G401.6 (cell line): ENCODE data around the gene INPP5B.
"Not testable (repeated sequence)": the region's sequence is repeated elsewhere in the genome, so short reads cannot be mapped to it uniquely, and the experiment has no call there.

Source experiments
- FAIRE-seq: peaks from 2 replicates; lab custom pipeline; 2012; peaks lifted over from hg19 to GRCh38; lab: Jason Lieb, UNC

The INPP5B gene

GRCh38 chr1:37947364-37947763, 511 bp upstream of the INPP5B start:
- FAIRE-seq = no peak

- no peak for FAIRE-seq
These were observed 830 bp downstream of the INPP5B start for GRCh38 chr1:37945743-37946702.

DNA sequence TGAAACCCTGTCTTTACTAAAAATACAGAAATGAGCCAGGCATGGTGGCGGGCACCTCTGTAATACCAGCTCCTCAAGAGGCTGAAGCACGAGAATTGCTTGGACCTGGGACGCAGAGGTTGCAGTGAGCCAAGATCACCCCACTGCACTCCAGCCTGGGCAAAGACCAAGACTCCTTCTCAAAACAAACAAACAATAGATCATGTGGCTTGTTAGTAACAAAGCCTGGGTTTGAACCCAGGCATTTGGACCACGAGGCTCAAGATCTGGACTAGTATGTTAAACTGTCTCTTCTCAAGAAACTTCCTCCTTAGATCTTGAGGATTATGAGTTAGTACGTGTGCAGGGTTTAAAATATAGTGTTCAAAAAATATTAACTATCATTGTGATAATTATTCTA, 1.6 kb downstream of the INPP5B start:
- no peak for FAIRE-seq

- peak; percentile 81 for FAIRE-seq
These were observed 2.0 kb downstream of the INPP5B start for GRCh38 chr1:37944816-37945215.

DNA sequence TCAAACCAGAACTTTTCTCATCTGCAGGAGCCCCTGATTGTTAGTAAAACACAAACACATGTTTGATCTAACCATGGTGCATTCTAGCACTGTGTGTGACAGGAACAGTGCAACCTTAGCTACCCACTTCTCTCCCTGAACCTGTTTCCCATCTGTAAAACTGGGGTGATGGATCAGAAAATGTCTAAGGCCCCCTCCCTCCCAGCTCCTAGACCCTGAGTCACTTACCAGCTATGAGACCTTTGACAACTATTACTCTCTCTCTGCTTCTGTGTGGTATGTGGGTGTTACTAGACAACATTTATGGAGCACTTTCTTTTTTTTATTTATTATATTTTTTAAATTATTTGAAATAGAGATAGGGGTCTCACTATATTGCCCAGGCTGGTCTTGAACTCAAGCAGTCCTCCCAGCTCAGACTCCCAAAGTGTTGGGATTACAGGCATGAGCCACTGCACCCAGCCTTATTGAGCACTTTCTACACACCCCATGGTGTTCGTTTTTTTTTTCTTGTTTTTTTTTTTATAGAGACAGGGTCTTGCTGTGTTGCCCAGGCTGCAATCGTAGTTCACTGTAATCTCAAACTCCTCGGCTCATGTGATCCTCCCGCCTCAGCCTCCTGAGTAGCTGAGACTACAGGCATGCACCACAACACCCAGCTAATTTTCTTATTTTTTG, 2.6 kb downstream of the INPP5B start:
- no peak for FAIRE-seq

- FAIRE-seq = no peak
These were observed 6.4 kb downstream of the INPP5B start for GRCh38 chr1:37940299-37940947.

DNA sequence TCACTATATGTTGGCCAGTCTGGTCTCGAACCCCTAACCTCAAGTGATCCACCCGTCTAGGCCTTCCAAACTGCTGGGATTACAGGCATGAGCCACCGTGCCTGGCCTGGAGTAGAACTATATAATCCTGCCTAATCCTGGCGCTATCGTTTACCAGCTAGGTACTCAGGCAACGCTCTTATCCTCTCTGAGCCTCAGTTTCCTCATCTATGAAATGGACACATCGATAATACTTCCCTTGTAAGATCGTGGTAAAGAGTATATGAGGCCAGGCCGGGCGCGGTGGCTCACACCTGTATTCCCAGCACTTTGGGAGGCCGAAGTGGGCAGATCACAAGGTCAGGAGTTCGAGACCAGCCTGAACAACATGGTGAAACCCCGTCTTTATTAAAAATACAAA, 10.1 kb downstream of the INPP5B start:
- not testable (repeated sequence) for FAIRE-seq

GRCh38 chr1:37932759-37933158, 14.1 kb downstream of the INPP5B start:
- no peak for FAIRE-seq

GRCh38 chr1:37931361-37932158, 15.3 kb downstream of the INPP5B start:
- FAIRE-seq = peak; percentile 97

DNA sequence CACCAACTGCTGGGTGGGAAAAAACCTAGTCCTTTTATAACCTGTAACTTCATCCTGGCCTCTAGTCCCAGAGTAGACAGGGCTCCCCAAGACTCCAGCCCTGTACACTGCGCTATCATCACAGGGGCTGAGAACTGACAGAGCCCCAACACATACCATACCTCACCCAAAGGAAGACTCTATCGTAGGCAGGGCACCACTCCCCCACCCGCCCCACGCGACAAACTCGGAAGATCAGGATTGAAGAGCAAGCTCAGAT, 15.8 kb downstream of the INPP5B start:
- FAIRE-seq = no peak

- FAIRE-seq = no peak
These were observed 16.4 kb downstream of the INPP5B start for GRCh38 chr1:37930246-37931101.

- FAIRE-seq = no peak
These were observed 20.6 kb downstream of the INPP5B start for GRCh38 chr1:37926038-37926924.

GRCh38 chr1:37925316-37925715, 21.5 kb downstream of the INPP5B start:
- FAIRE-seq = no peak

GRCh38 chr1:37923551-37923889, 23.3 kb downstream of the INPP5B start:
- FAIRE-seq = no peak

DNA sequence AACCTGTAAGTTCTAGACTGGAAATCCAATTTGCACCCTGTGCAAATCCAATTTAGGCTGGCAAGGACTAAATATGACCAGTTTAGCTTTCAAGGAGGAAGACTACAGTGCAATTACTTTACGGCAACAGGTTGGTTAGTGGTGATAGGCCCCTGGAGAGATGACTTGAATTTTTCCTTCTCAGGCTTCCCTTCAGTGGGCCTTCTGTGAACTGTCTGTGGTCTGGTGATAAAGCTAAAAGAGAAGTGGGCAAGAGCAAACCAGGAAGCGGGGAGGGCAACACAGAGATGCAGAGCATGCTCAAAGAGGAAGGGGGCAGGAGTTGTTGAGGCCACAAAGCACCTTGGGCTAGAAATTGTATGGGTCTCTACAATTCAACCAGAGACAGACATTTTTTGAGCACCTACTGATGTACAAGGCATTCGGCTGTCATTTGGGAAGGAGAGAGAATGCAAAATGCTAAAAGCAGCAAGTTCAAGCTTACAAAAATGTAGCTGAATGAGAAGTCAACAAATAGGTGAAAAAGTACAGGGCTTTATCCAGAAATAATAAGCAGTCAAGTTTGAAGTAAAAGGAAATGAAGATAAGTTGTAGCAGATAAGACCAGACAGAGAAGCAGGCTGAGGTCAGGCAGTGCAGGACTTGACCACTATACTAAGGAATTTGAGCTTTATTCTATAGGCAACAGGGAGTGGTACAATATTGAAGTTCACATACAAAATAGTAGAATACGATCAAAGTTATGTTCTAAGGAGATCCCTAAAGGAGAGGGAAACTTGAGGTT, 23.9 kb downstream of the INPP5B start:
- no peak for FAIRE-seq

DNA sequence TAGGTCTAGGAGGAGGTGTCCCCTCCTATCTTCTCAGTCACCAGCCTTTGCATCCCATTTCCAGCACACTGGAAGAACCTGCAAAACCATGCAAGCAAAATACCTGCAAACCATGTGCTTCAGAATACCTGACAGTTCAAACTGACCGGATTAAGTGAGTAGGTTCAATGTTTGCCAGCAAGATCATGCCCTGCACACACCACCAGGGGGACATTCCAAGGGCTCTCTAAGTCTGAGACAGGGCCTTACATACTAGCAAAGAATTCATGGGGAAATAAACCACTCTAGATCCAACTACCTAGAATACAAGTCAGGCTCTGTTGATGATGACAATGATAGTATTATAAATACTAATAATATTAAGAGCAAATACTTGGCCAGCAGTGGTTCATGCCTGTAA, 27.6 kb downstream of the INPP5B start:
- no peak for FAIRE-seq

- no peak for FAIRE-seq
These were observed 31.3 kb downstream of the INPP5B start for GRCh38 chr1:37915476-37916093.

DNA sequence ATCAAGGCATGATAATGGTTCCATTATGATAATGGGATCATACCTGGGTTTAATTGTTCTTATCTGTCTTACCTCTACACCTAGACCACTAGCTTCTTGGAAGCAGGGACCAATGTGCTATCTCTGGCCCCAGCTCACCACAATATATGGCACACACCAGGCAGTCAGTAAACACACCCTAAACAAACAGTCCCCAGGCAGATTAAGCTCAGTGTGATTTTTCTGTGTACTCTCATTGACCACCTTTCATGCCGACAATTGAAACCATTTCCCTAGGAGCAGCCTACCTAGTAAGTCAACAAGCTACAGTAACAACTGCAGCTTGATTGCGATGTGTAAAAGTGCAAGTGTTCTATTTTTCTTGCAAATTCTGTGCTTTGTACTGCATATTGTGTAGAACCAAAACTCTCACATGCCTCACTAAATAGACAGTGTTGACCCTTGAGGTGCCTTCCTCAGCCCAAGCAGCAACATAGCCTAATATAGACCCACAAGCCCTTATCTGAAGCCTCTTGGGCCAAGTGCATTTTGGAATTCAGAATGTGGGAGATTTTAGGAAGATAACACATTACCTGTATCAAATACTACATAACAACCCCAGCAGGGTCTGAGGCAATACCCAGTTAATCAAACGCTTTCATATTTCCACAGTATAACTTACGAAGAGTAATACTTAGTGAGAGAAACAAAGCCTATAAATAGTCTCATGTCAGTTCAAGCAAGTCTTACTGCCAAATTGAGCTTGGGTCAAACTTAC, 32.0 kb downstream of the INPP5B start:
- no peak for FAIRE-seq

DNA sequence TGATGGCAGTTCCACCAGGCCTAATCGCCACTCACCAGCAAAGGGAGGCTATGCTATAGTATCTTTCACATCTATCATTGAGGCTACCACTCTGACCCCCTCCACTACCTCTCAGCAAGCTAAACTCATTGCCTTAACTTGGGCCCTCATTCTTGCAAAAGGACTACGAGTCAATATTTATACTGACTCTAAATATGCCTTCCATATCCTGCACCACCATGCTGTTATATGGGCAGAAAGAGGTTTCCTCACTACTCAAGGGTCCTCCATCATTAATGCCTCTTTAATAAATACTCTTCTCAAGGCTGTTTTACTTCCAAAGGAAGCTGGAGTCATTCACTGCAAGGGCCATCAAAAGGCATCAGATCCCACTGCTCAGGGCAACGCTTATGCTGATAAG, 35.4 kb downstream of the INPP5B start:
- FAIRE-seq = not testable (repeated sequence)
